Retinal pigment epithelial cell (primary cell): ENCODE data around the gene NEDD4L.
A peak's percentile ranks its signal among the peaks of the same experiment; 100 is the strongest.

Experiments used
- DNase-seq: peaks from one replicate; pipeline ENCODE4 v3.0.0-alpha.2; 2010; ENCODE audit warnings: low read depth
- H3K4me3 ChIP-seq: 2 replicates; pipeline ENCODE4 v1.5.1; 2011; ENCODE audit warnings: mild to moderate bottlenecking, low read length, control low read depth, moderate library complexity
- CTCF ChIP-seq: conservative IDR thresholded peaks from 2 replicates; pipeline ENCODE4 v1.5.1; 2011; ENCODE audit warnings: low read depth, low read length, control low read depth, inconsistent platforms

NEDD4L gene

GRCh38 chr18:58100154-58100553 lies 56.1 kb downstream of the NEDD4L start:
- DNase-seq: no peak
- no peak for TF ChIP-seq CTCF
- no peak overlapping the region for H3K4me3 ChIP-seq

- H3K4me3 ChIP-seq: no peak overlapping the region
- no peak for TF ChIP-seq CTCF
- no peak for DNase-seq
These were observed 57.3 kb downstream of the NEDD4L start for GRCh38 chr18:58101291-58101794.

- no peak for DNase-seq
- TF ChIP-seq CTCF: no peak
- no peak overlapping the region for H3K4me3 ChIP-seq
These were observed 58.0 kb downstream of the NEDD4L start for GRCh38 chr18:58102018-58102417.

GRCh38 chr18:58102875-58103274 lies 58.8 kb downstream of the NEDD4L start:
- no peak for TF ChIP-seq CTCF
- no peak for DNase-seq
- H3K4me3 ChIP-seq: no peak overlapping the region

GRCh38 chr18:58103339-58103985 lies 59.4 kb downstream of the NEDD4L start:
- H3K4me3 ChIP-seq: no peak overlapping the region
- TF ChIP-seq CTCF: no peak

GRCh38 chr18:58104096-58104495 lies 60.1 kb downstream of the NEDD4L start:
- no peak for TF ChIP-seq CTCF
- no peak for DNase-seq
- H3K4me3 ChIP-seq: no peak overlapping the region

More at GRCh38 chr18:58103339-58103985, 59.4 kb downstream of the NEDD4L start:
- no peak for DNase-seq

GRCh38 chr18:58105206-58105887 lies 61.3 kb downstream of the NEDD4L start:
- DNase-seq: peak; percentile 88

More at GRCh38 chr18:58105206-58105887, 61.3 kb downstream of the NEDD4L start:
- no peak overlapping the region for H3K4me3 ChIP-seq
- no peak for TF ChIP-seq CTCF
